Cardiac fibroblast (primary cell): ENCODE measurements around the gene CDK14.
"Not testable (repeated sequence)": the region's sequence is repeated elsewhere in the genome, so short reads cannot be mapped to it uniquely, and the experiment has no call there.

Experiments
- DNase-seq, 2 donors: peaks; one replicate each; pipeline versions ENCODE4 v3.0.0 to v3.0.0-alpha.2; 2010; ENCODE audit warnings: low read depth in 2 of 2
- H3K4me3 ChIP-seq, 2 donors: replicated peaks in 1 of 2; 1 replicate in 1 of 2; 2 replicates in 1 of 2; pipeline ENCODE4 v1.5.1; 2011; ENCODE audit warnings: low read depth in 2 of 2, low read length in 2 of 2, mild to moderate bottlenecking in 2 of 2, moderate library complexity in 1 of 2
- TF ChIP-seq, protein P1 (sequence below): IDR thresholded peaks from one replicate; pipeline ENCODE4 v1.5.1; 2011; ENCODE audit warnings: low read depth, mild to moderate bottlenecking, low read length, inconsistent platforms

CDK14 gene

DNA sequence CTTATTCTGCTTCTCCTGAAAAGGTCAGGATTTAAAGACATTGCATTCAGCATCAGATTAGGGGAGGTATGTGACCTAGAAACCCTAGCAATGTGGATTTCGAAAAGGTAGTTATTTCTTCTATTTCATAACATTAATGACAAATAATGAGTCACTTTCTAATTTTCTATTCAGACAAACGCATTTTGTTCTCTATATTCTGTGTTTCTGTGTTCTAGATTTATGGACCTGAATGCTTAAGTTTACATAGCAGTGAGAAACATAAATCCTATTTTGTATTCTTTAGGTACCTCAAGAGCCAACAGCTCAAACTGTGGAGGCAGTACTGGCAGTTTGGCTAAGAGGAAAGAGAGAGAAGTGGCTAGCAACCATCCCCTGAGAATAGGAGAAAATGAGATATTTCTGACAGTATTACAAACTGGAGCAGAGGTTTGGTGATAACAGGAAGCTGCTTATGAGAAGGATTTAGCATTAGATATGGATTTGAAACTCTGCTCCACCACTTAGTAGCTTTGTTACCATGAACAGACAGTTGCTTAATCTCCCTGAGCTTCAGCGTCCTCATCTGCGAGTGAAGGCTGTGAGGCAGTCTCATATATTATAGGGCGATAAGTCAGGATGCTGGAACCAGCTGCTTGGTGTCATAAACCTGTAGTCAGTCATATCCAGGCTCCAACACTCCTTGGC, 28.2 kb downstream of the CDK14 start:
- peak; percentile 54 to 69 for DNase-seq
- TF ChIP-seq, protein P1, sequence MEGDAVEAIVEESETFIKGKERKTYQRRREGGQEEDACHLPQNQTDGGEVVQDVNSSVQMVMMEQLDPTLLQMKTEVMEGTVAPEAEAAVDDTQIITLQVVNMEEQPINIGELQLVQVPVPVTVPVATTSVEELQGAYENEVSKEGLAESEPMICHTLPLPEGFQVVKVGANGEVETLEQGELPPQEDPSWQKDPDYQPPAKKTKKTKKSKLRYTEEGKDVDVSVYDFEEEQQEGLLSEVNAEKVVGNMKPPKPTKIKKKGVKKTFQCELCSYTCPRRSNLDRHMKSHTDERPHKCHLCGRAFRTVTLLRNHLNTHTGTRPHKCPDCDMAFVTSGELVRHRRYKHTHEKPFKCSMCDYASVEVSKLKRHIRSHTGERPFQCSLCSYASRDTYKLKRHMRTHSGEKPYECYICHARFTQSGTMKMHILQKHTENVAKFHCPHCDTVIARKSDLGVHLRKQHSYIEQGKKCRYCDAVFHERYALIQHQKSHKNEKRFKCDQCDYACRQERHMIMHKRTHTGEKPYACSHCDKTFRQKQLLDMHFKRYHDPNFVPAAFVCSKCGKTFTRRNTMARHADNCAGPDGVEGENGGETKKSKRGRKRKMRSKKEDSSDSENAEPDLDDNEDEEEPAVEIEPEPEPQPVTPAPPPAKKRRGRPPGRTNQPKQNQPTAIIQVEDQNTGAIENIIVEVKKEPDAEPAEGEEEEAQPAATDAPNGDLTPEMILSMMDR: no peak
- peak overlapping the region in 1 of 2 donors; percentile 20 for H3K4me3 ChIP-seq

DNA sequence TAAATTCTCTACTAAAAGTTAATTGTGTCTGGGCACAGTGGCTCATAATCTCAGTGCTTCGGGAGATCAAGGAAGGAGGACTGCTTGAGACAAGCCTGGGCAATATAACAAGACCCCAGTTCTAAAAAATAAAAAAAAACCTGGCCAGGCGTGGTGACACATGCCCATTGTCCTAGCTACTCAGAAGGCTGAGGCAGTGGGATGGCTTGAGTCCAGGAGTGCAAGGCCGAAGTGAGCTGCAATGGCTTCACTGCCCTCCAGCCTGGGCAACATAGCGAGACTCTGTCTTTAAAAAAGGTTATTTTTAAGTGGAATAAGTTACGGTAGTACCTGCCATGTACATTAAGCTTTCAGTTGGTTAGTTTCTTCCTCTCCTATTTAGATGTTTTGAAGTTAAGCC, 28.9 kb downstream of the CDK14 start:
- TF ChIP-seq, protein P1: no peak
- peak overlapping the region in 1 of 2 donors; percentile 11 for H3K4me3 ChIP-seq

DNA sequence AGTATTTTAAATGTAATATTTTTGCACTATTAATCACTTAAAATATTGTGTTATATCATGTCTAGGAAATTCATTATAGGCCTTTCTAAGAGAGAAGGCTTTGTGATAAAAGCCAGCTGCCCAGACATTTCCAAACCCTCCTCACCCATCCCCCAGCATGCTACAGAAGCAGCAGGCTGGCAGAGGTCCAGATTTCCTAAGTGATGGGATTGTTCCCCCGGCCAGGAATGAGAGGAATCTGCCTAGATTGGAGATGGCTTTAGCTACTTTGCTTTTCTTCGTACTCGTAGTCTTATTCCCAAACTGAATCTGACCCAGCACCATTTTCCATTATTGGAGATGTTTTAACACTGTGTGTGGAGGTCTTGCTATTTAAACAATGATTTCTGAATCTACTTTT, 29.4 kb downstream of the CDK14 start:
- peak; percentile 71 to 92 for DNase-seq
- TF ChIP-seq, protein P1: no peak

More for the DNA sequence above, 28.9 kb downstream of the CDK14 start:
- DNase-seq: peak; percentile 19 to 76

DNA sequence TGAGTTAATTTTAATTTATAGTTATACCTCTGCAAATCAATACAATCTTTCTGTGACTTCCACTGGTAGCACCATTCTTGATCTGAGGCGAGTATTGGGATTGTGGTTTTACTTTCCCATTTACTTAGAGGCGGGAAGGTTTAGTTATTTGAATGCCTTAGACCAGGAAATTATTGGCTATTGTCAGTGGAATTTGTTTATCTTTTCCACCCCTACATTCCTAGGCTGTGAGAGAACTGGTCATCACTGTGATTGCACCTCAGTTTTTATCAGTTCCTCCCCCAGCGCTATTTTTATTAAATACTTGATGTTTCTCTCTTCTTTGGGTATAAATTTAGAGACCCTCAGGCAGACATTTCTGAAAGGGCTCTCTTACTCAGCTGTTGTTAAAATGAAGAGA, 29.9 kb downstream of the CDK14 start:
- peak overlapping the region in 1 of 2 donors; percentile 15 for H3K4me3 ChIP-seq
- TF ChIP-seq, protein P1: no peak
- DNase-seq: peak; percentile 65 to 68

More for the DNA sequence above, 29.4 kb downstream of the CDK14 start:
- peak overlapping the region; percentile 15 to 25 for H3K4me3 ChIP-seq

DNA sequence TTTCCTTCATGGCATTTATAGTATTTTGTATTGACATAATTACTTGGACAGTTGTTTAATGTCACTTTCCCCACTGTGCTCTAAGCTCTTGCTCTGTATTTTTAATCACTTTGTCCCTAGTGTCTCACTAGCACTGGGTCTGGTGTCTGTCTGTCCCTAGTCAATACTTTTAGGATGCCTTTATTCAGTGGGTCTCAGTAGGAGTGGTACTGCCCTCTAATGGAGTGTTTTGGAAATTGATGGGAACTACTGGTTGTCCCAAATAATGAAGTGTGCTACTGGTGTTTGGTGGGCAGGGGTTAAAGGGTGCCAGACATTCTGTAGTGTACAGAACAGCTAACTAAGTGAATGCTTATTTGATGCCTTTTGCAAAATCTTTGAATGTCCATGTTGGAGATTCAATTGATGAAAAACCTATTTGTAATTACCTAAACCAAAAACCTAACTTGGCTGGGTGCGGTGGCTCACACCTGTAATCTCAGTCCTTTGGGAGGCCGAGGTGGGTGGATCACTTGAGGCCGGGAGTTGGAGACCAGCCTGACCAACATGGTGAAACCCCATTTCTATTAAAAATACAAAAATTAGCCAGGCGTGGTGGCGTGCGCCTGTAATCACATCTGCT, 33.3 kb downstream of the CDK14 start:
- no peak overlapping the region for H3K4me3 ChIP-seq
- TF ChIP-seq, protein P1: peak; percentile 74
- peak; percentile 77 for DNase-seq

DNA sequence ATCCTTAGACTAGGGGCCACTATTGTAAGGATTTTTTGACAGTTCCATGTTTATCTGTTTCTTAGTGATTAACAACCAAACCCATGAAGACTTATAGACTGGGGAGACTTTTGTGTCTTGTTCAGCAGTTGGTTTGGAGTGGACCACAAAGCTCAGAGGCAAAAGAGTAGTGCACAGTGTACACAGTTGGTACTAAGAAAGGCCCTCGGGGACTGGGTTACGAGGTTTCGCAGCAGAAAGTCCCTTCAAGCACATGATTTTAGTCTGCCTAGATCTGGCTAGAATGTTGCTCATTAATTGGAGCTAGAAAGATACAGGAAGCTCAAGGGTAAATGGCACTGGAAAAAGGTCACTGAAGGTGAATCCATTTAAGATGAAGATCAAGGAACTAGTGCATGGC, 35.4 kb downstream of the CDK14 start:
- DNase-seq: no peak

DNA sequence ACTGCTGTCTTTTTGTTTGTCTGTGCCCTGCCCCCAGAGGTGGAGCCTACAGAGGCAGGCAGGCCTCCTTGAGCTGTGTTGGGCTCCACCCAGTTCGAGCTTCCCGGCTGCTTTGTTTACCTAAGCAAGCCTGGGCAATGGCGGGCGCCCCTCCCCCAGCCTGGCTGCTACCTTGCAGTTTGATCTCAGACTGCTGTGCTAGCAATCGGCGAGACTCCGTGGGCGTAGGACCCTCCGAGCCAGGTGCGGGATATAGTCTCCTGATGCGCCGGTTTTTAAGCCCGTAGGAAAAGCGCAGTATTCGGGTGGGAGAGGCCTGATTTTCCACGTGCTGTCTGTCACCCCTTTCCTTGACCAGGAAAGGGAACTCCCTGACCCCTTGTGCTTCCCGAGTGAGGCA, 43.6 kb downstream of the CDK14 start:
- DNase-seq, H3K4me3 ChIP-seq: not testable (repeated sequence)

More for the DNA sequence above, 35.4 kb downstream of the CDK14 start:
- H3K4me3 ChIP-seq: no peak overlapping the region
- TF ChIP-seq, protein P1: no peak
